Neutrophil (primary cell): ENCODE measurements around the gene CD300C.
"Not testable (repeated sequence)": the region's sequence is repeated elsewhere in the genome, so short reads cannot be mapped to it uniquely, and the experiment has no call there.

Source experiments
- H3K27ac ChIP-seq: fragments of 200-600 bp; sonication (generic); 2 replicates; pipeline ENCODE4 v1.5.1; 2016; ENCODE audit warnings: mild to moderate bottlenecking, moderate library complexity
- H3K27me3 ChIP-seq: fragments of 200-600 bp; sonication (generic); 2 replicates; pipeline ENCODE4 v1.6.0; 2016; ENCODE audit warnings: mild to moderate bottlenecking
- H3K36me3 ChIP-seq: fragments of 200-600 bp; sonication (generic); 2 replicates; pipeline ENCODE4 v1.5.1; 2017
- H3K4me1 ChIP-seq, 2 experiments: fragments of 200-600 bp in 1 of 2; sonication (generic) in 1 of 2; 1 replicate in 1 of 2; 2 replicates in 1 of 2; pipeline versions ENCODE4 v1.5.1 to v1.6.1; 2013 to 2016; ENCODE audit warnings: low read depth in 1 of 2, low read length in 1 of 2, mild to moderate bottlenecking in 1 of 2, moderate library complexity in 1 of 2; ENCODE audit not compliant: control insufficient read depth in 1 of 2, insufficient read depth in 1 of 2
- H3K4me3 ChIP-seq, 2 experiments: fragments of 200-600 bp in 1 of 2; sonication (generic) in 1 of 2; 1 replicate in 1 of 2; 2 replicates in 1 of 2; pipeline ENCODE4 v1.5.1; 2013 to 2016; ENCODE audit warnings: low read depth in 1 of 2, low read length in 1 of 2, mild to moderate bottlenecking in 1 of 2, moderate library complexity in 1 of 2
- H3K9me3 ChIP-seq: fragments of 200-600 bp; sonication (generic); 2 replicates; pipeline ENCODE4 v1.5.1; 2016
- TF ChIP-seq, protein P1 (sequence below): fragments of 200-600 bp; sonication (generic); IDR thresholded peaks from 2 replicates; pipeline ENCODE4 v1.5.1; 2016; ENCODE audit warnings: antibody characterized with exemption

Gene CD300C

DNA sequence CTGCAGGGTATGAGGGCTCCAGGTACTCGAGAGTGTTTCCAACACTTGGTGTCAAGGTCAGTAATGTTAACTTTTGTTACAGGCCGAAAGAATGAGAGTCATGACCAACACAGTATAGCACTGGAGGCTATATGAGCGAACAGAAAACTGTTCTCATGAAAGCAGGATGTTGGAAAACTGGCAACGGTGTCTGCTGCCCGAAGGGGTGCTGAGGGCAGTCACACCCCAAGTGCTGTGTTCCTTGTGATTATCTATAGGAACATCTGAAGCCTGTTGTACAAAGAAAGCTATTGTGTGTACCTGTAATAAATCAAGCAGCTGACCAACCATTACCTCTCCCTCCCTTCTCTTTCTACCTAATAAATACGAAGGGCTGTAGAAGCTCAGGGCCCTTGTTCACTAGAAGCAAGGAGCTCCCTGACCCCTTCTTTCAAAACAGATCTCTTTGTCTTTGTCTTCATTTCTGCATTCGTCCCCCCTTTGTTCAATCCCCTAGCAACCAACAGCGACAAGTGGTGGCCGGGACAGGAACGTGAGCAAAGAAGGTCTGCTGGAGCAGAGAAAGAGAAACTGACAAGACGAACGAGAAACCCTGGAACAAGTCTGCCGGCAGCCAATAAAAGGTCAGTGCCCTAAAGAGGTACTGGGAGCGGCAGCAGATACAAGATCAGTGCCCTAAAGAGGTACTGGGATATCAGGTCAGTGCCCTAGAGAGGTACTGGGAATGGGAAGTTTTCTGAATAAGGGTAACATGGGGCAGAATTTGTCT is 38.6 kb upstream of the CD300C start:
- Histone ChIP-seq H3K36me3 (no peaks in the 10 kb centered on the region), H3K4me1 (no peaks in the 10 kb centered on the region), H3K27me3 (peaks cover 33% of the 10 kb centered on the region), H3K9me3 (no peaks in the 10 kb centered on the region), H3K4me3 (no peak overlapping the region), H3K27ac (no peak overlapping the region)
- TF ChIP-seq, protein P1, sequence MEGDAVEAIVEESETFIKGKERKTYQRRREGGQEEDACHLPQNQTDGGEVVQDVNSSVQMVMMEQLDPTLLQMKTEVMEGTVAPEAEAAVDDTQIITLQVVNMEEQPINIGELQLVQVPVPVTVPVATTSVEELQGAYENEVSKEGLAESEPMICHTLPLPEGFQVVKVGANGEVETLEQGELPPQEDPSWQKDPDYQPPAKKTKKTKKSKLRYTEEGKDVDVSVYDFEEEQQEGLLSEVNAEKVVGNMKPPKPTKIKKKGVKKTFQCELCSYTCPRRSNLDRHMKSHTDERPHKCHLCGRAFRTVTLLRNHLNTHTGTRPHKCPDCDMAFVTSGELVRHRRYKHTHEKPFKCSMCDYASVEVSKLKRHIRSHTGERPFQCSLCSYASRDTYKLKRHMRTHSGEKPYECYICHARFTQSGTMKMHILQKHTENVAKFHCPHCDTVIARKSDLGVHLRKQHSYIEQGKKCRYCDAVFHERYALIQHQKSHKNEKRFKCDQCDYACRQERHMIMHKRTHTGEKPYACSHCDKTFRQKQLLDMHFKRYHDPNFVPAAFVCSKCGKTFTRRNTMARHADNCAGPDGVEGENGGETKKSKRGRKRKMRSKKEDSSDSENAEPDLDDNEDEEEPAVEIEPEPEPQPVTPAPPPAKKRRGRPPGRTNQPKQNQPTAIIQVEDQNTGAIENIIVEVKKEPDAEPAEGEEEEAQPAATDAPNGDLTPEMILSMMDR: no peak

DNA sequence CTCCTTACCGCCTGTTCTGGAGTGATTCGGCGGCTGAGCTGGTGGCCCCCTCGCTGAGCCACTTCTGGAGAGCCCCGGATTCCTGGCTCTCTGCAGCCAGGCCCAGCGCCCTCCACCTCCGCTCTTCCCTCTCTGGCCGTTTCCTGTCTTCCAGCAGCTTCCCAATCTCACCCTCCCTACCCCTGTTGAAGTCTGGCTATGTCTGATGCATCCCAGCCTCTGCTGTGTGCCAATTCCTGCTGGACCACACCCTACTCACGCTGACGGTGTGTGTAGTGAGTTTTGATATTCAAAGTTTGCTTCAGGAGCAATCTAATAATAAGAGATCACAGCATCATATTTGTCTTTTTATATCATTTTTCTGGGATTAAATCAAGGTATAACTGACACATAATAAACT is 36.7 kb upstream of the CD300C start:
- no peak overlapping the region for H3K4me3 ChIP-seq
- H3K27ac ChIP-seq: no peak overlapping the region
- H3K27me3 ChIP-seq: peaks cover 21% of the 10 kb centered on the region
- H3K36me3 ChIP-seq: no peaks in the 10 kb centered on the region
- TF ChIP-seq, protein P1: no peak
- no peaks in the 10 kb centered on the region for H3K9me3 ChIP-seq
- no peaks in the 10 kb centered on the region for H3K4me1 ChIP-seq

DNA sequence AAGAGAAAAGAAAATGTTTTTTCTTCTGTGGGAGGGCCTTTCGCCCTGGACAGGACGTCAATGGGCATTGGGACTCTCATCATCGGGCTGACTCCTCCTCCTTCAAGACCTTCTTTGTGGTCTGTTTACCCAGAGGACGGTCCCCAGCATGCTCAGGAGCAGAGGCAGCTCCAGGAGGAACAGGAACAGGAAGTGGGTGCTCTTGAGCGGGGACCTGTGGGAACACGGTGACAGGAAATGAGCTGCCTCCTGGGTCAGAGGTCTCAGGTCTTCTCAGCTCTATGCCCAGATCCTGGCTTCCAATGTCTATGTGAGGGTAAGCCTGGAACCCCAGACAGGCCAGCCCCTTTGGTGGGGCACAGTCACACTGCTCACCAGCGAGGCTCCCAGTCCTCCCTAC is 34.0 kb upstream of the CD300C start:
- Histone ChIP-seq H3K27me3 (peaks cover 21% of the 10 kb centered on the region), H3K4me1 (no peaks in the 10 kb centered on the region), H3K9me3 (no peaks in the 10 kb centered on the region), H3K27ac (no peak overlapping the region), H3K4me3 (no peak overlapping the region), H3K36me3 (no peaks in the 10 kb centered on the region)
- TF ChIP-seq, protein P1: no peak

- TF ChIP-seq, protein P1: no peak
- peaks cover 25% of the 10 kb centered on the region for H3K27me3 ChIP-seq
These were observed 33.1 kb upstream of the CD300C start for GRCh38 chr17:74578979-74579378.

GRCh38 chr17:74574489-74575142 is 28.7 kb upstream of the CD300C start:
- no peaks in the 10 kb centered on the region for H3K9me3 ChIP-seq
- no peak overlapping the region for H3K4me3 ChIP-seq
- H3K4me1 ChIP-seq: peaks cover 6 to 23% of the 10 kb centered on the region in 2 experiments
- TF ChIP-seq, protein P1: no peak
- H3K27ac ChIP-seq: no peak overlapping the region
- no peaks in the 10 kb centered on the region for H3K36me3 ChIP-seq
- peaks cover 61% of the 10 kb centered on the region for H3K27me3 ChIP-seq

More at GRCh38 chr17:74578979-74579378, 33.1 kb upstream of the CD300C start:
- Histone ChIP-seq H3K4me1 (no peaks in the 10 kb centered on the region), H3K4me3 (no peak overlapping the region), H3K27ac (no peak overlapping the region), H3K9me3 (no peaks in the 10 kb centered on the region), H3K36me3 (no peaks in the 10 kb centered on the region)

- H3K27ac ChIP-seq, H3K4me3 ChIP-seq, H3K36me3 ChIP-seq, H3K9me3 ChIP-seq: not testable (repeated sequence)
- Histone ChIP-seq H3K27me3 (peaks cover 71% of the 10 kb centered on the region), H3K4me1 (peaks cover 16 to 33% of the 10 kb centered on the region in 2 experiments)
These were observed 27.7 kb upstream of the CD300C start for GRCh38 chr17:74573635-74574034.
